Muscle of arm (tissue), 12 donors: ENCODE results near the gene PHF21A. TPM values are rescaled to one million over a fixed set of nuclear protein-coding genes. Genes with fewer than 3 reads are reported as not detected.

Source experiments
- DNase-seq: peaks from one replicate; pipeline ENCODE4 v3.0.0-alpha.2; 2013
- polyA plus RNA-seq, 12 donors: library from polyadenylated mRNA; unstranded; fragments of 120-200 nt; gene quantifications; one replicate each; pipeline ENCODE4 v1.2.1, GENCODE V29; 2013; ENCODE audit not compliant: insufficient read length in 12 of 12

The PHF21A gene
- polyA plus RNA-seq, 12 donors: 23.2 to 88.2 (median 36.6) TPM; not detected in 1

GRCh38 chr11:45934580-45935318 lies 186.5 kb downstream of the PHF21A start:
- DNase-seq: no peak

GRCh38 chr11:45933846-45934579 lies 187.2 kb downstream of the PHF21A start:
- DNase-seq: no peak

GRCh38 chr11:45933131-45933831 lies 188.0 kb downstream of the PHF21A start:
- no peak for DNase-seq

- DNase-seq: no peak
Observed at GRCh38 chr11:45932217-45932616, 189.0 kb downstream of the PHF21A start.

- no peak for DNase-seq
Observed at GRCh38 chr11:45931739-45932138, 189.5 kb downstream of the PHF21A start.

- DNase-seq: no peak
Observed at GRCh38 chr11:45930951-45931570, 190.2 kb downstream of the PHF21A start.

- DNase-seq: no peak
Observed at GRCh38 chr11:45930031-45930794, 191.0 kb downstream of the PHF21A start.

GRCh38 chr11:45929486-45930030 lies 191.7 kb downstream of the PHF21A start:
- DNase-seq: no peak

GRCh38 chr11:45928535-45929215 lies 192.6 kb downstream of the PHF21A start:
- DNase-seq: no peak

- no peak for DNase-seq
Observed at GRCh38 chr11:45927684-45928413, 193.4 kb downstream of the PHF21A start.

GRCh38 chr11:45927332-45927683 lies 193.9 kb downstream of the PHF21A start:
- DNase-seq: no peak

GRCh38 chr11:45926536-45927331 lies 194.5 kb downstream of the PHF21A start:
- DNase-seq: no peak

GRCh38 chr11:45926001-45926401 lies 195.3 kb downstream of the PHF21A start:
- no peak for DNase-seq

GRCh38 chr11:45925550-45925949 lies 195.7 kb downstream of the PHF21A start:
- DNase-seq: no peak

- no peak for DNase-seq
Observed at GRCh38 chr11:45924927-45925326, 196.3 kb downstream of the PHF21A start.

GRCh38 chr11:45924036-45924915 lies 197.0 kb downstream of the PHF21A start:
- no peak for DNase-seq

GRCh38 chr11:45922425-45923082 lies 198.7 kb downstream of the PHF21A start, which contains the start of gene LARGE2:
Gene LARGE2, plus strand, starts transcription at chr11:45922656. Its CDS starts 227 bp downstream, at chr11:45922883.
- DNase-seq: no peak
